WTC11 (cell line): ENCODE data around the gene TFAP2D. TPM values are rescaled to one million over a fixed set of nuclear protein-coding genes. Genes with fewer than 3 reads are reported as not detected.

ENCODE experiments used
- ATAC-seq: fragments of 200-7000 bp; cut with Tn5 transposase; 2 replicates; pipeline ENCODE4 v1.10.0; 2021; ENCODE audit warnings: mild to moderate bottlenecking, moderate library complexity
- CTCF ChIA-PET: fragments of 300-600 bp; sonication (Branson Sonifier 250); formaldehyde crosslinking; loops from one replicate; lab custom pipeline; 2021; ENCODE audit warnings: antibody characterized with exemption; lab: Charles Lee
- POLR2A ChIA-PET: fragments of 350-600 bp; sonication (Branson Sonifier 250); formaldehyde crosslinking; loops from one replicate; lab custom pipeline; 2021; ENCODE audit warnings: antibody characterized with exemption; lab: Charles Lee
- DNase-seq: peaks from one replicate; pipeline ENCODE4 v3.0.0; 2021; ENCODE audit warnings: low spot score
- H3K27ac Mint-ChIP-seq: 2 replicates; pipeline ENCODE4 v1.8.0; 2021; ENCODE audit warnings: mixed read lengths
- H3K27me3 Mint-ChIP-seq: 2 replicates; pipeline ENCODE4 v1.8.0; 2021; ENCODE audit warnings: low read depth, mild to moderate bottlenecking, moderate library complexity, mixed read lengths
- H3K36me3 Mint-ChIP-seq: 2 replicates; pipeline ENCODE4 v1.8.0; 2021; ENCODE audit warnings: mixed read lengths
- H3K4me1 Mint-ChIP-seq: 2 replicates; pipeline ENCODE4 v1.8.0; 2022; ENCODE audit warnings: mixed read lengths
- H3K4me3 Mint-ChIP-seq: 2 replicates; pipeline ENCODE4 v1.8.0; 2021; ENCODE audit warnings: mild to moderate bottlenecking, moderate library complexity, mixed read lengths
- H3K9me3 Mint-ChIP-seq: 2 replicates; pipeline ENCODE4 v1.8.0; 2021; ENCODE audit warnings: mixed read lengths
- CREM ChIP-seq: sonication (generic); formaldehyde crosslinking; IDR thresholded peaks from 2 replicates; pipeline ENCODE4 v1.8.1; 2022; ENCODE audit warnings: mild to moderate bottlenecking, missing genetic modification reagents, moderate library complexity
- MXD4 ChIP-seq: fragments of 250-450 bp; sonication (Bioruptor Pico); IDR thresholded peaks from 2 replicates; pipeline ENCODE4 v1.8.0; 2021; ENCODE audit warnings: mild to moderate bottlenecking, moderate library complexity, borderline replicate concordance
- MYBL2 ChIP-seq: sonication (generic); formaldehyde crosslinking; IDR thresholded peaks from 2 replicates; pipeline ENCODE4 v1.8.1; 2023; ENCODE audit warnings: mild to moderate bottlenecking, moderate library complexity, missing genetic modification reagents
- PRRX2 ChIP-seq: fragments of 250-450 bp; sonication (Bioruptor Pico); IDR thresholded peaks from 2 replicates; pipeline ENCODE4 v1.8.0; 2021; ENCODE audit warnings: mild to moderate bottlenecking
- SOX15 ChIP-seq: fragments of 250-450 bp; sonication (Bioruptor Pico); IDR thresholded peaks from 2 replicates; pipeline ENCODE4 v1.9.0; 2021; ENCODE audit warnings: mild to moderate bottlenecking
- SP1 ChIP-seq: sonication (generic); formaldehyde crosslinking; conservative IDR thresholded peaks from 2 replicates; pipeline ENCODE4 v1.8.1; 2022; ENCODE audit warnings: missing genetic modification reagents
- TP53 ChIP-seq: sonication (generic); formaldehyde crosslinking; IDR thresholded peaks from 2 replicates; pipeline ENCODE4 v1.8.1; 2023; ENCODE audit warnings: mild to moderate bottlenecking, missing genetic modification reagents
- ZNF317 ChIP-seq: sonication (generic); formaldehyde crosslinking; IDR thresholded peaks from 2 replicates; pipeline ENCODE4 v1.8.1; 2023; ENCODE audit warnings: low read depth, mild to moderate bottlenecking, moderate library complexity, missing genetic modification reagents, borderline replicate concordance
- ZNF396 ChIP-seq: fragments of 250-450 bp; sonication (Bioruptor Pico); IDR thresholded peaks from 2 replicates; pipeline ENCODE4 v1.8.0; 2021; ENCODE audit warnings: mild to moderate bottlenecking, moderate library complexity, borderline replicate concordance
- total RNA-seq: library from RNA; stranded (reverse); gene quantifications from 3 replicates; pipeline ENCODE4 v1.2.3, GENCODE V29; 2021
- TF ChIP-seq, protein P1 (sequence below): fragments of 250-450 bp; sonication (Bioruptor Pico); IDR thresholded peaks from 2 replicates; pipeline ENCODE4 v1.9.0; 2021; ENCODE audit warnings: mild to moderate bottlenecking
- TF ChIP-seq, protein P2 (sequence below): fragments of 200-600 bp; IDR thresholded peaks from 2 replicates; pipeline ENCODE4 v1.8.0; 2022; ENCODE audit warnings: antibody characterized with exemption
- TF ChIP-seq, protein P3 (sequence below): fragments of 250-450 bp; sonication (Bioruptor Pico); conservative IDR thresholded peaks from 2 replicates; pipeline ENCODE4 v1.9.0; 2021; ENCODE audit warnings: mild to moderate bottlenecking
- TF ChIP-seq, protein P4 (sequence below): sonication (generic); formaldehyde crosslinking; IDR thresholded peaks from 2 replicates; pipeline ENCODE4 v1.8.1; 2023; ENCODE audit warnings: mild to moderate bottlenecking, moderate library complexity, missing genetic modification reagents
- TF ChIP-seq, protein P5 (sequence below): sonication (generic); formaldehyde crosslinking; IDR thresholded peaks from 2 replicates; pipeline ENCODE4 v1.8.1; 2023; ENCODE audit warnings: mild to moderate bottlenecking, missing genetic modification reagents
- TF ChIP-seq, protein P6 (sequence below): fragments of 250-450 bp; sonication (Bioruptor Pico); IDR thresholded peaks from 2 replicates; pipeline ENCODE4 v2.1.2; 2022; ENCODE audit warnings: mild to moderate bottlenecking, moderate library complexity

TFAP2D gene
- total RNA-seq, 1 experiment from 2014 or later = not detected

DNA sequence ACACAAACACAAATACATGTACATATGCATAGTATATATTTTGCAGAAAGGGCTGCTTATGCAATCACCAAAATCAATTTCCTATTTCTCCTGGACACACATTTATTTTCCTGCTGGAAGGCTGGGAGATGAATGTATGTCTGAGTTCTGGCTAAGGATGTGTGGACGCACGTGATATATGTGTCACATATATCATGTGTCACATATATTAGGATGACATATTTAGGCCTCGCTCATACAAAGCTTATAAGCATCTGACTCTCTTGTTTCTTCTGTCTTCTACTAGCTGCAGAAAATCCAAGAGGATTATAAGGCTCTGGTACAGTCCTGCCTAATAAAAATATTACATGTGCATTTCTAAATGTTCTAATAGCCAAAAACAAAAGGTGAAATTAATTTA is 47.2 kb upstream of the TFAP2D start:
- CTCF ChIA-PET = no interaction called here
- H3K36me3 Mint-ChIP-seq = no peaks in the 10 kb centered on the region
- no peak for ATAC-seq
- POLR2A ChIA-PET = no interaction called here
- peaks cover 26% of the 10 kb centered on the region for H3K4me1 Mint-ChIP-seq
- H3K27me3 Mint-ChIP-seq = no peaks in the 10 kb centered on the region
- no peak for DNase-seq
- no peak overlapping the region for H3K4me3 Mint-ChIP-seq
- H3K27ac Mint-ChIP-seq = no peak overlapping the region
- H3K9me3 Mint-ChIP-seq = no peaks in the 10 kb centered on the region
- no peak for TF ChIP-seq ZNF317 (CRISPR knock-in tag)
- TF ChIP-seq SP1 = no peak
- TF ChIP-seq, protein P1, sequence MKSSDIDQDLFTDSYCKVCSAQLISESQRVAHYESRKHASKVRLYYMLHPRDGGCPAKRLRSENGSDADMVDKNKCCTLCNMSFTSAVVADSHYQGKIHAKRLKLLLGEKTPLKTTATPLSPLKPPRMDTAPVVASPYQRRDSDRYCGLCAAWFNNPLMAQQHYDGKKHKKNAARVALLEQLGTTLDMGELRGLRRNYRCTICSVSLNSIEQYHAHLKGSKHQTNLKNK (CRISPR knock-in tag) = no peak
- TF ChIP-seq, protein P2, sequence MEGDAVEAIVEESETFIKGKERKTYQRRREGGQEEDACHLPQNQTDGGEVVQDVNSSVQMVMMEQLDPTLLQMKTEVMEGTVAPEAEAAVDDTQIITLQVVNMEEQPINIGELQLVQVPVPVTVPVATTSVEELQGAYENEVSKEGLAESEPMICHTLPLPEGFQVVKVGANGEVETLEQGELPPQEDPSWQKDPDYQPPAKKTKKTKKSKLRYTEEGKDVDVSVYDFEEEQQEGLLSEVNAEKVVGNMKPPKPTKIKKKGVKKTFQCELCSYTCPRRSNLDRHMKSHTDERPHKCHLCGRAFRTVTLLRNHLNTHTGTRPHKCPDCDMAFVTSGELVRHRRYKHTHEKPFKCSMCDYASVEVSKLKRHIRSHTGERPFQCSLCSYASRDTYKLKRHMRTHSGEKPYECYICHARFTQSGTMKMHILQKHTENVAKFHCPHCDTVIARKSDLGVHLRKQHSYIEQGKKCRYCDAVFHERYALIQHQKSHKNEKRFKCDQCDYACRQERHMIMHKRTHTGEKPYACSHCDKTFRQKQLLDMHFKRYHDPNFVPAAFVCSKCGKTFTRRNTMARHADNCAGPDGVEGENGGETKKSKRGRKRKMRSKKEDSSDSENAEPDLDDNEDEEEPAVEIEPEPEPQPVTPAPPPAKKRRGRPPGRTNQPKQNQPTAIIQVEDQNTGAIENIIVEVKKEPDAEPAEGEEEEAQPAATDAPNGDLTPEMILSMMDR = no peak
- TF ChIP-seq TP53 (CRISPR knock-in tag) = no peak
- TF ChIP-seq PRRX2 (CRISPR knock-in tag) = no peak
- TF ChIP-seq MYBL2 (CRISPR knock-in tag) = no peak
- TF ChIP-seq, protein P3, sequence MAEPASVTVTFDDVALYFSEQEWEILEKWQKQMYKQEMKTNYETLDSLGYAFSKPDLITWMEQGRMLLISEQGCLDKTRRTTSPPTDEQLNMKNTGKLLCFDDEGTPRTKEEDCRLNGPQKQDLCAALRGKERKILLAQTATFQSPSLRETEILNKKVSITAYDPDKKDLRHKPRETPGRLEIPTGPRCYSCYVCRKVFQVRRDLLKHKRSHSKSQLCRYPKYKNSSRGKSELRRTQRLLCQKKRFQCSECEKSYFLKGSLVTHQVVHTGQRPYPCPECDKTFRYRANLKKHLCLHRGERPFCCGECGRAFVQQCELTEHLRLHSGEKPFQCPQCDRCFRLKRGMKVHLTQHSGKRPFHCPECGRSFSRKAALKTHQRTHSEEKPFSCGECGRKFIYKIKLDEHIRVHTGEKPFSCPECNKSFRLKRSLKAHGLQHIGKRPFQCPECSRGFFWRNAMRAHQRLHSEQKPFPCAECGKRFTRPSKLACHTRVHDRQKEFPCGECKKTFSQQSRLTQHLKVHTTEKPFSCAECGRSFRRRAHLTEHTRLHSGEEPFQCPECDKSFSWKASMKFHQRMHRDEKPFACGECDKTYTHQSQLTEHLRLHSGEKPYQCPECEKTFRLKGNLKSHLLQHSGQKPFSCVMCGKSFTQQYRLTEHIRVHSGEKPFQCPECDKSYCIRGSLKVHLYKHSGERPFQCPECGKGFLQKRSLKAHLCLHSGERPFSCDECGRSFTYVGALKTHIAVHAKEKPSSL (CRISPR knock-in tag) = no peak
- no peak for TF ChIP-seq ZNF396
- TF ChIP-seq, protein P4, sequence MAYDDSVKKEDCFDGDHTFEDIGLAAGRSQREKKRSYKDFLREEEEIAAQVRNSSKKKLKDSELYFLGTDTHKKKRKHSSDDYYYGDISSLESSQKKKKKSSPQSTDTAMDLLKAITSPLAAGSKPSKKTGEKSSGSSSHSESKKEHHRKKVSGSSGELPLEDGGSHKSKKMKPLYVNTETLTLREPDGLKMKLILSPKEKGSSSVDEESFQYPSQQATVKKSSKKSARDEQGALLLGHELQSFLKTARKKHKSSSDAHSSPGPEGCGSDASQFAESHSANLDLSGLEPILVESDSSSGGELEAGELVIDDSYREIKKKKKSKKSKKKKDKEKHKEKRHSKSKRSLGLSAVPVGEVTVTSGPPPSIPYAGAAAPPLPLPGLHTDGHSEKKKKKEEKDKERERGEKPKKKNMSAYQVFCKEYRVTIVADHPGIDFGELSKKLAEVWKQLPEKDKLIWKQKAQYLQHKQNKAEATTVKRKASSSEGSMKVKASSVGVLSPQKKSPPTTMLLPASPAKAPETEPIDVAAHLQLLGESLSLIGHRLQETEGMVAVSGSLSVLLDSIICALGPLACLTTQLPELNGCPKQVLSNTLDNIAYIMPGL (CRISPR knock-in tag) = no peak
- TF ChIP-seq, protein P5, sequence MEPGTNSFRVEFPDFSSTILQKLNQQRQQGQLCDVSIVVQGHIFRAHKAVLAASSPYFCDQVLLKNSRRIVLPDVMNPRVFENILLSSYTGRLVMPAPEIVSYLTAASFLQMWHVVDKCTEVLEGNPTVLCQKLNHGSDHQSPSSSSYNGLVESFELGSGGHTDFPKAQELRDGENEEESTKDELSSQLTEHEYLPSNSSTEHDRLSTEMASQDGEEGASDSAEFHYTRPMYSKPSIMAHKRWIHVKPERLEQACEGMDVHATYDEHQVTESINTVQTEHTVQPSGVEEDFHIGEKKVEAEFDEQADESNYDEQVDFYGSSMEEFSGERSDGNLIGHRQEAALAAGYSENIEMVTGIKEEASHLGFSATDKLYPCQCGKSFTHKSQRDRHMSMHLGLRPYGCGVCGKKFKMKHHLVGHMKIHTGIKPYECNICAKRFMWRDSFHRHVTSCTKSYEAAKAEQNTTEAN (CRISPR knock-in tag) = no peak
- TF ChIP-seq MXD4 (CRISPR knock-in tag) = no peak
- no peak for TF ChIP-seq SOX15 (CRISPR knock-in tag)
- TF ChIP-seq, protein P6, sequence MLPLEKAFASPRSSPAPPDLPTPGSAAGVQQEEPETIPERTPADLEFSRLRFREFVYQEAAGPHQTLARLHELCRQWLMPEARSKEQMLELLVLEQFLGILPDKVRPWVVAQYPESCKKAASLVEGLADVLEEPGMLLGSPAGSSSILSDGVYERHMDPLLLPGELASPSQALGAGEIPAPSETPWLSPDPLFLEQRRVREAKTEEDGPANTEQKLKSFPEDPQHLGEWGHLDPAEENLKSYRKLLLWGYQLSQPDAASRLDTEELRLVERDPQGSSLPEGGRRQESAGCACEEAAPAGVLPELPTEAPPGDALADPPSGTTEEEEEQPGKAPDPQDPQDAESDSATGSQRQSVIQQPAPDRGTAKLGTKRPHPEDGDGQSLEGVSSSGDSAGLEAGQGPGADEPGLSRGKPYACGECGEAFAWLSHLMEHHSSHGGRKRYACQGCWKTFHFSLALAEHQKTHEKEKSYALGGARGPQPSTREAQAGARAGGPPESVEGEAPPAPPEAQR = no peak
- TF ChIP-seq, all 79 proteins: peak for 0

DNA sequence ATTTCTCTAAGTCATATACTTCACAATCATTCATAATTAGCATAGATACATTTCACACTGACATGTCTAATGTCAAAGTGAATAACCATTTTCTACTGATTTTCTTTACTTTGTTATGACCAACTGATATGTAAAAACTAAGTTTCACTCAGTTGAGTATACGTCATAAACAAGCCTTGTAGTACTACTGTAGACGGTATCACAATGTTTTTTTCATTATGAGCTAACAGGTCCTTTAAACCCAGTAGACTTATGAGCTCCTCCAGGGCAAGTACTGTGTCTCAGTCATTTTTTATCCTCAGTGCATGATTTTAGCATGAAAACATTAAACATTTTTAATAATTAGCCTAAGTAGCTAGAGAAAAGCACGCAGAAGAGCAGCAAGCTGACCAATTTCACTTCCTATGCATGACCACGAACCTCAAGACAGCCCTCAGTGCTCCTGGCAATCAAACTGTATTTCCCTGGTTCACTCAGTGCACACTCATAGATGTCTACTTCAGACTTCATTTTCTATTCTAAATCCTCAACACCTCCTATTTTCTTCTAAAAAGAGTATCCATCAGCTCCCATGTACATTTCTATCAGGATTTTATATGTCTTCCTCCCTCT is 32.0 kb upstream of the TFAP2D start:
- Mint-ChIP-seq H3K4me3 (no peak overlapping the region), H3K27me3 (no peaks in the 10 kb centered on the region; the same call in 1 of the 2 replicates)
- CTCF ChIA-PET = no interaction called here
- ATAC-seq = no peak
- TF ChIP-seq CREM = no peak
- TF ChIP-seq, all 79 proteins: peak for 0
- Mint-ChIP-seq H3K4me1 (peaks cover 4% of the 10 kb centered on the region), H3K36me3 (no peaks in the 10 kb centered on the region), H3K27ac (no peak overlapping the region), H3K9me3 (no peaks in the 10 kb centered on the region)
- DNase-seq = no peak
- POLR2A ChIA-PET = no interaction called here
